Renal cortex interstitium (tissue), 11 donors: ENCODE results near the gene FGD2. TPM values are rescaled to one million over a fixed set of nuclear protein-coding genes. Genes with fewer than 3 reads are reported as not detected.

ENCODE experiments used
- DNase-seq, 11 donors: peaks; one replicate each; pipeline ENCODE4 v3.0.0-alpha.2; 2013; ENCODE audit warnings: low read depth in 9 of 11, low spot score in 4 of 11; ENCODE audit errors: extremely low read depth in 1 of 11
- polyA plus RNA-seq, 3 donors: library from polyadenylated mRNA; unstranded; fragments of 120-200 nt; gene quantifications; one replicate each; pipeline ENCODE4 v1.2.1, GENCODE V29; 2013; ENCODE audit not compliant: insufficient read length in 3 of 3

FGD2 gene
- polyA plus RNA-seq, 3 donors = 1.3 to 3.1 (median 2.7) TPM

GRCh38 chr6:37068356-37069270 is 63.2 kb downstream of the FGD2 start:
- no peak for DNase-seq

DNA sequence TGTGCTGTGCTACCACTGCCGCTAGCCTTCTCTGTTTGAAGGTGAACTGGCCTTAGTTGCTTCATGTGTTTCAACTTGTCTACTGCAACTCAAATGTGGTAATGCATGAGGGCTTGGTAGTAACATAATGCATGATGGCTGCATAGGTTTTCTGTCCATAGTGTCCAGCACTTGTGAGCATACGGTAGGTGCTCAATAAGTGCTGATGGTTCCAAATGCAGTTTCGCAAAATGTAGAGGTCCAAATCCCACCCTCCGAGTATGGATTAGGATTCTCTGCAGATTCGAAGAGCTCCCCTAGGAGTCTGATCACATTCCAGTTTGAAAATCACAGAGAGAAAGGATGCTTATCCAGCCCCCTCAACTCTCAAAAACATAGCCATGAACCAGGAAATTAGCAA is 64.2 kb downstream of the FGD2 start:
- no peak for DNase-seq

DNA sequence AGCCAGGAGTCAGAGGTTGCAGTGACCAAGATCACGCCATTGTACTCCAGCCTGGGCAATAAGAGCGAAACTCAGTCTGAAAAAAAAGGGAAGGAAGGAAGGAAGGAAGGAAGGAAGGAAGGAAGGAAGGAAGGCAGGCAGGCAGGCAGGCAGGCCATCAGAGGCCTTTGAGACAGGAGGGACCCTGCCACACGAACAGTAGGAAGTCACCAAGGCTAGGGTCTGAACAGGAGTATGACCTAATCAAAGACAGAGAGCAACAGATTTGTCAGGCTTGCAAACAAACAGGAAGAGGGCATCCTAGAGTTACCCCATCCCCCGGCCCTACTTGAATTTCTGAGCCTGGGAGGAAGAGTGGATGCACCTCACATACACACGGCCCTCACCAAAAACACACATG is 67.1 kb downstream of the FGD2 start:
- no peak for DNase-seq

GRCh38 chr6:37074053-37074827 is 68.8 kb downstream of the FGD2 start:
- no peak for DNase-seq

- no peak for DNase-seq
Measured at GRCh38 chr6:37077191-37077904, 71.9 kb downstream of the FGD2 start.

DNA sequence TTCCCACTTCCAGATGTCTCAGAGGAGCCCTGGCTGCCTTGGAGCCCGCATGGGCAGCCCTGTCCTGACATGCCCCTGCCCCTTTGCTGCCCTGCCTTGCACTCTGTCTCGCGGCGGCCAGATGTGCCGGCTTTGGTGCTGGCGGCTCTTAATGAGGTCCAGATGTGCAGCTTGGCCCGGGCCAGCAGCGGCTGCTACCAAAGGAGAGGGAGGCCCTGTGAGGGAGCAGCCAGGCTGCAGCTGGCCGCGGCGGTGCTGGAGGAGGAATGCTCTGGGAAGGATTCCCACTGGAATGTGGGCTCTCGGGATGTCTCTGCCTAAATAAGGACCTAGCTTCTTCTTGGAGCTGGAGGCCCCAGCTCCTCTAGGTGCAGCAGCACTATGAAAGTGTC is 72.4 kb downstream of the FGD2 start:
- DNase-seq = peak in 8 of 11 donors; percentile 59 to 69 (median 62)

Other genes starting within 250 kb of the FGD2 start
- 10 to 100 TPM; 12.8 to 17.1 (median 13.2) TPM for gene CPNE5, start 166.2 kb upstream of the FGD2 start, polyA plus RNA-seq
- 10 to 100 TPM; 43.2 to 56.6 (median 56.2) TPM for gene PPIL1, start 130.9 kb upstream of the FGD2 start, polyA plus RNA-seq
- gene C6orf89, start 119.7 kb upstream of the FGD2 start, polyA plus RNA-seq = 10 to 100 TPM; 43.6 to 47.4 (median 46.6) TPM
- 1 to 10 TPM; 1.1 to 4.0 (median 1.1) TPM for gene PI16, start 50.9 kb upstream of the FGD2 start, polyA plus RNA-seq
- 100 to 1,000 TPM; 146 to 187 (median 167) TPM for gene MTCH1, start 19.5 kb upstream of the FGD2 start, polyA plus RNA-seq
- gene PIM1, start 164.5 kb downstream of the FGD2 start, polyA plus RNA-seq = 10 to 100 TPM; 22.4 to 27.9 (median 26.2) TPM